Left ventricle myocardium inferior (tissue), 1 donor: ENCODE data around the gene R3HDML. TPM values are rescaled to one million over a fixed set of nuclear protein-coding genes. Genes with fewer than 3 reads are reported as not detected.

Experiments used
- DNase-seq: peaks from one replicate; pipeline ENCODE4 v3.0.0-alpha.2; 2020
- H3K27ac ChIP-seq: fragments of 200-600 bp; replicated peaks from 2 replicates; pipeline ENCODE4 v1.8.0; 2021
- H3K27me3 ChIP-seq: fragments of 200-600 bp; 2 replicates; pipeline ENCODE4 v1.8.0; 2021; ENCODE audit warnings: low read depth
- H3K36me3 ChIP-seq: fragments of 200-600 bp; 2 replicates; pipeline ENCODE4 v1.8.0; 2021
- H3K4me1 ChIP-seq: fragments of 200-600 bp; 2 replicates; pipeline ENCODE4 v1.8.0; 2021
- H3K4me3 ChIP-seq: fragments of 200-600 bp; 2 replicates; pipeline ENCODE4 v1.8.0; 2021; ENCODE audit warnings: mild to moderate bottlenecking, moderate library complexity
- H3K9me3 ChIP-seq: fragments of 200-600 bp; replicated peaks from 2 replicates; pipeline ENCODE4 v1.8.0; 2021
- CTCF ChIP-seq: fragments of 200-600 bp; IDR thresholded peaks from 2 replicates; pipeline ENCODE4 v1.8.0; 2021; ENCODE audit warnings: antibody characterized with exemption, mild to moderate bottlenecking, borderline replicate concordance
- intact Hi-C: fragments of 100-400 bp; cut with micrococcal nuclease; formaldehyde crosslinking; loops from one replicate; pipeline ENCODE4 v1.11.0; 2022
- total RNA-seq: library from RNA; stranded (reverse); fragmentation: NEBNext Ultra II Directional; extraction: Animal tissue kit (Norgen Biotek cat#: 25700); gene quantifications from one replicate; pipeline ENCODE4 v1.2.1, GENCODE V29; 2021
- donor health status: DM: no; HTN: yes; CAD: no; lungs with severe emphysema.

R3HDML gene
- total RNA-seq, 1 donor from 2014 or later: not detected

- no peak for DNase-seq
- no peaks in the 10 kb centered on the region for H3K4me1 ChIP-seq
- no peak for TF ChIP-seq CTCF
- H3K9me3 ChIP-seq: no peaks in the 10 kb centered on the region
- no peak overlapping the region for H3K27ac ChIP-seq
- intact Hi-C loops: no loop called here
- peaks cover 21% of the 10 kb centered on the region for H3K27me3 ChIP-seq
- H3K36me3 ChIP-seq: no peaks in the 10 kb centered on the region
- no peak overlapping the region for H3K4me3 ChIP-seq
These were observed 23.4 kb downstream of the R3HDML start for GRCh38 chr20:44360221-44360620.

GRCh38 chr20:44361021-44361420, 24.2 kb downstream of the R3HDML start:
- H3K4me3 ChIP-seq: no peak overlapping the region
- no peaks in the 10 kb centered on the region for H3K9me3 ChIP-seq
- no peak for DNase-seq
- no peaks in the 10 kb centered on the region for H3K36me3 ChIP-seq
- H3K27ac ChIP-seq: no peak overlapping the region
- intact Hi-C loops: no loop called here
- peaks cover 13% of the 10 kb centered on the region for H3K27me3 ChIP-seq
- TF ChIP-seq CTCF: no peak
- H3K4me1 ChIP-seq: no peaks in the 10 kb centered on the region

- H3K9me3 ChIP-seq: no peaks in the 10 kb centered on the region
- no peak for DNase-seq
- H3K27me3 ChIP-seq: peaks cover 8% of the 10 kb centered on the region
- intact Hi-C loops: no loop called here
- no peak overlapping the region for H3K27ac ChIP-seq
- TF ChIP-seq CTCF: no peak
- H3K36me3 ChIP-seq: no peaks in the 10 kb centered on the region
- no peaks in the 10 kb centered on the region for H3K4me1 ChIP-seq
- H3K4me3 ChIP-seq: no peak overlapping the region
These were observed 25.7 kb downstream of the R3HDML start for GRCh38 chr20:44362466-44362940.

- no peak for TF ChIP-seq CTCF
- no peaks in the 10 kb centered on the region for H3K9me3 ChIP-seq
- no peak overlapping the region for H3K4me3 ChIP-seq
- H3K4me1 ChIP-seq: no peaks in the 10 kb centered on the region
- DNase-seq: no peak
- H3K27me3 ChIP-seq: no peaks in the 10 kb centered on the region
- H3K27ac ChIP-seq: no peak overlapping the region
- intact Hi-C loops: no loop called here
- no peaks in the 10 kb centered on the region for H3K36me3 ChIP-seq
These were observed 27.2 kb downstream of the R3HDML start for GRCh38 chr20:44364068-44364467.

GRCh38 chr20:44364780-44365179, 27.9 kb downstream of the R3HDML start:
- intact Hi-C loops: no loop called here
- DNase-seq: no peak
- Histone ChIP-seq H3K27ac (no peak overlapping the region), H3K4me1 (no peaks in the 10 kb centered on the region), H3K9me3 (no peaks in the 10 kb centered on the region), H3K36me3 (no peaks in the 10 kb centered on the region), H3K4me3 (no peak overlapping the region), H3K27me3 (no peaks in the 10 kb centered on the region)
- no peak for TF ChIP-seq CTCF

GRCh38 chr20:44367746-44368145, 30.9 kb downstream of the R3HDML start:
- no peak for TF ChIP-seq CTCF
- no peaks in the 10 kb centered on the region for H3K4me1 ChIP-seq
- no peaks in the 10 kb centered on the region for H3K27me3 ChIP-seq
- no peak for DNase-seq
- no peak overlapping the region for H3K4me3 ChIP-seq
- intact Hi-C loops: no loop called here
- H3K9me3 ChIP-seq: no peaks in the 10 kb centered on the region
- no peaks in the 10 kb centered on the region for H3K36me3 ChIP-seq
- no peak overlapping the region for H3K27ac ChIP-seq
